Measurements from ENCODE around the gene ANKRD63. TPM values are rescaled to one million over a fixed set of nuclear protein-coding genes. Genes with fewer than 3 reads are reported as not detected.

The ANKRD63 gene
- polyA plus RNA-seq, 4 donors: 0.11 to 0.56 (median 0.48) TPM; not detected in 1

DNA sequence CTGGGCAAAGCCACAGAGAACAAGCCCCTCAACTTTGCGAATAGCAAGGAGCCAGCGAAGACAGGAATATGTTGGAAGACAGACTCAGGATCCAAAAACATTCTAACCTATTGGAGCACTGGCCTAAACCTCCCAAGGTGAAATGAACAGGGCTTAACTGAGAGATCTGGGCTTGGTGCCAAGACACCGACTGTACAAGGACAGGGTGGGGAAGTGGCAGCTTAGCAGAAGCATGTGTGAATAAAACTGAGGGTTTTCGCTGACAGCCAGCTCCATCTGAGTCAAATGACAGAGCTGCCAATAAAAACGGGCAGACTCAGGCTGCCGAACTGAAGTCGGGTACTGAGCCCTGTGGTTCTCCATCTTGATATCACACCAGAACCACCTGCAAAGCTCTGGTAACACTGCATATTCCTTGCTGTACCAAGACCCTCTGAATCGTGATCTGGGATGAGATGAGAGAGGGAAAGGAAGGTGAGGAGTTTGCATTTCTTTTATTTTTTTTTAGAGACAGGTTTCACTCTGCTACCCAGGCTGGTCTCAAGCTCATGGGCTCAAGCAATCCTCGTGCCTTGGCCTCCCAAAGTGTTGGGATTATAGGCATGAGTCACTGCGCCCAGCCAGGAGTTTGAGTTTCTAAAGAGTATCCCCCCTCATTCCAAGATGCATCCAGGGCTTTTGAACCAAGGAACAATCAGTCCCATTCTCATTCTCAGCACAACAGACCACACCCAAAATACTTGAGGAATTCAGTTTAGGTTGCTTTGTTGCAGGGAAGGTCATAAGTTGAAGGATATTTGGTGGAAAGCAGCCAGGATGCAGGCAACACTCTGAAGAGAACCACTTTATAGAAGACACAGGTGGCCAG, 30.9 kb upstream of the ANKRD63 start:
- DNase-seq (ENCODE audit: low read depth in 4 of 4, low spot score in 2 of 4): no peak

DNA sequence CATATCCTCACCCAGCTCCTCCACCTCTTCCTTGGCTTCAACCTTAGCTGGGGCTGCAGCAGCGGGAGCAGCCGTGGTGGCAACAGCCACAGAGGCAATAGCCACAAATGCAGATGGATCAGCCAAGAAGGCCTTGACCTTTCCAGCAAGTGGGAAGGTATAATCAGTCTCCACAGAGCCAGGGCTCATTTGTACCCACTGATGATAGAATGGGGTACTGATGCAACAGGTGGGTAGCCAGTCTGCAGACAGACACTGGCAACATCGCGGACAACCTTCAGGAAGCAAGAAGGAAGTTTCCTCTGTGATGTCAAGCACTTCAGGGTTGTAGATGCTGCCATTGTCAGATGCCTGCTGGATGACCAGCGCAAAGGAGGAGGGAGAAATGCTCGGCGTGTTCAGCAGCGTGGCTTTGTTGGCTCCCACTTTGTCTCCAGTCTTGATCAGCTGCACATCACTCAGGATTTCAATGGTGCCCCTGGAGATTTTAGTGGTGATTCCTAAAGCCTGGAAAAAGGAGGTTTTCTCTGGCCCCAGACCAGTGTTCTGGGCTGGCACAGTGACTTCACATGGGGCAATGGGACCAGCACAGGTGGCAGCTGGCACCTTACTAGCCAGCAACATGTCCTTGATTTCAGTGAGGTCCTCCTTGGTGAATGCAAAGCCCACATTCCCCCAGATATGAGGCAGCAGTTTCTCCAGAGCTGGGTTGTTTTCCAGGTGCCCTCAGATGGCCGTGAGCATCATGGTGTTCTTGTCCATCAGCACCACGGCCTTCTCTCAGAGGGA, 29.7 kb upstream of the ANKRD63 start:
- DNase-seq (ENCODE audit: low read depth in 4 of 4, low spot score in 2 of 4): no peak

DNA sequence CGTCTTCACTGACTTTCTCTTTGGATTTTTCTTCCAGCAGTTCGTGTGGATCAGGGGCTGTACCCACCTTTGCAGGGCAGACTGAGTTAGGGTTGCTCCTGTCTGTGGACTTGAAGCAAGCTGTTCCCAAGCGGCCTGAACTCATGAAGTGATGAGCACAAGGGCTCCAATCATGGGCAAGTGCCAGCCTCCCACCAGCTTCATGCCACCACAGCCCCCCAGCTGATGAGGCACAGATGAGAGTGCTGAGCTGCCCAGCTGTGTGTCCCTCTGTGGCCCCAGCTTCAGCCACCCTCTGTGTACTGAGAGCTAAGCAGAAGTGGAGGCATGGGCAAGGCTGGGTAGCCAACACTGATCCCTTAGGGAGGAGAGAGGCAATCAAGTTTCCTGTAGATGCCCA, 28.1 kb upstream of the ANKRD63 start:
- no peak for DNase-seq (ENCODE audit: low read depth in 4 of 4, low spot score in 2 of 4)

DNA sequence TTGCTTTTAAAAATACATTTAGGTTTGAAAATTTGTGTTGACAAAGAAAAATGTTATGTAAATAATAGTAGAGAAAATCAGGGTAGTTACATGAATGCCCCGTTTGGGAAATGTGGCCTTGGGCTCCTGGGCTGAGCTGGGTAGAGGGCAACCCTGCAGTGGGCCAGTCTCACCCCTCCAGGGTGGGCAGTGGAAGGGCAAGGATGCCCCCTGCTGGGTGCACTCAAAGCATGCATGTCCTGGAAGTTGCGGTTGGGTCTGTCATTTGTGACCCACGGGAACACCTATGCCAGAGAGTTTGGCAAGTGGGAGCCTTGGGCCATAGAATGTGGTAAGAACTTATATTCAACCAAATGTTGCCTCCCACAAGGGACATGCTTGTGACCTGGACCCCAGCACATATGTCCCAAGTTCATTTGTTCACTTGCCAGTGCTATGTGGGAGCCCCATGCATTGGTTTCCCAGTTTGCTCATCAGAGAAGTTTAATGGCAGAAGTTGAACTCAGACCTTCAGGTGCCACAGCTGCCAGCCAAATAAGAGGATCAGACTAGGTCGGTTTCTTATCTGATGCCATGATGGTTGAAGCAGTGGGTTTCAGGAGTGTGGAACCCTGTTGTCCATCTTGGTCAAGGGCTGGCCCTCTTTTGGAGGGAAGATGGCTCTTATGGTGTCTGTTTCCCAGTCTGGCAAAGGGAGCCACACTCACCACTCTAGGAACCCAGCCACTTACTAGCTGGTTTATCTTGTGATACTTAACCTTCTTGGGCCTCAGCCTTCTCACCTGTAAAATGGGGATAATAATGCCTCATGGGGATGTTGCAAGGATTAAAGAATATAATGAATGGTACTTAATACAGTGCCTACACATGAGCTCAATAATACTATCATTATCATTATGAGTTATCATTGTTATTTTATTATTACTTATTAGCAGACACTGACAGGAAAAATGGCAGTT, 27.4 kb upstream of the ANKRD63 start:
- no peak for DNase-seq (ENCODE audit: low read depth in 4 of 4, low spot score in 2 of 4)

DNA sequence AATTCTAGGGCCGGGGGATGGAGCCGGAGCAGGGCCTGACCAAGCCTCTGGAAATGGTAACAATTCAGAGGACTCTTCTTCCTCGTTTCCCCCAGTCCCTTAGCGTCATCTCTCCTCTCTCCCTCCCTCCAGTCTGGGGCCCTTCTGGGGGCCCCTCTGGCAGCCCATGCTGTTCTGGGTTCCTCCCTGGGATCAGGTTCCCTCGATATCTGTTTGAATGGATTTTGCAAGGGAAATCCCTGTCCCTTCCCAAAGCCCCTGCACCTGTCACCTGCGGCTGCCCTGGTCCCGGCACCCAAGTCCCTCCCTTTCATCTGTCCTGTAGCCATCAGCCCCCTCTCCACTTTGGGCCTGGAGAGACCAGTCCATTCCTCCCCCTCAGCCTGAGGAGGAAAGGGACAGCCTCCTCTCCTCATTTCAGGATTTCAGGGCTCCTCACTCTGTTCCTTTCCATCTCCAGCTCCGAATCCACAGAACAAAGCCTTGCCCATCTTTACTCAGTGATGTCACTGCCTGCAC, 26.5 kb upstream of the ANKRD63 start:
- DNase-seq (ENCODE audit: low read depth in 4 of 4, low spot score in 2 of 4): no peak

DNA sequence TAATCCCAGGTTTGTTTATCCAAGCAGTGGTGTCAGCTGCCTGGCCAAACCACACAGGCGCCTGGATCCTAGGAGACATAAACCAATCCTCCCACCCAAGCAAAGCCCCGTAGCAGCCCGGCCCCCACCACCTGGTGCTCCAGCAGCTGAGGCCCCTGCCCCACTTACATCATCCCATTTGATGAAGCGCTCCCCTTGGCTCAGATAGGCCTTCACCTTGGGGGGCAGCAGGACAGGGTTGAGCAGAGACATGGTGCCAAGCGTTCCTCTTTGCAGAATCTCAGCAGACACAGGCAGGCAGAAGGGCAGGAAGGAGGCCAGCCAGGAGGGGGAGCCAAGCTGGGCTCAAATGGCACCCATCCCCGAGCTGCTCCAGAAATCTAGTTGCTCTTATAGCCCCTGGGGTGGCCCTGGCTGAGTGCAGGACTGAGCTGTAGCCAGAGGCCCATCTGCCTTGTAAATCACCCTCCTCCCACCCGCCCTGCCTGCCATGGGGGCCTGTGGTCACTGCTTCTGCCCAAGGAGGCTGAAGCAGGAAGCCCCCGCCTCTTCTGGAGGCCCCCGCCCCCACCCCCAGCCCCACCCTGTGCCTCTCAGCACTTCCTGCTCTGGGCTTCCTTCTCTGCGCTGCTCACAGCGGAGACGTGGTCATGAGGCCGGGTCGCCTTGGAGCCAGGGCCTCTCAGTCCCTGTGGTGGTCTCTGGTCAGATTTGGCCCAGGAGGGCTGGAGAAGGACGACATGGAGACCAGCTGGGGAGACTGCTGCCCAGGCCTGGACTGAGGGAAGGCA, 24.8 kb upstream of the ANKRD63 start, which contains the start of gene PLCB2:
Gene PLCB2 (minus strand): TSS at position 515 of the 791 bp plus-strand sequence. CDS start 263 bp downstream, at position 252.
- no peak for DNase-seq (ENCODE audit: low read depth in 4 of 4, low spot score in 2 of 4)

DNA sequence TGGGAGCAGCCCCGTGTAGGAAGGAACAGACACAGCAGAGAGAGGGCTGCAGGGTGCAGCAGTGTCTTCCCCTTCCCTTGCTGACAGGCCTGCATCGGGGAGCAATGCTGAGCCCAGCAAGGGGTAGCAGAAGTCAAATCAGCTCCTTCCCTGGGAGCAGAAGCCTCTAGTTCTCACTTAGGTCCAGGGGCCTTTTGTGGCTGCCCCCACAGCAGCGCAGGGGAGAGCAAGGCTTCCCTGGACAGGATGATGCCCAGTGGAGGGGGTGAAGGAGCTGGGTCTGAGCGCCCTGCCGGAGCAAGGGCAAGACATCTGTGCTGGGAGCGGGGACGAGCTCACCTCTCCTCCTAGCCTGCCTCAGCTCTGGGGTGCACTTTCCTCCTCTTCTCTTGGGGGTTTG, 24.0 kb upstream of the ANKRD63 start:
- no peak for DNase-seq (ENCODE audit: low read depth in 4 of 4, low spot score in 2 of 4)

DNA sequence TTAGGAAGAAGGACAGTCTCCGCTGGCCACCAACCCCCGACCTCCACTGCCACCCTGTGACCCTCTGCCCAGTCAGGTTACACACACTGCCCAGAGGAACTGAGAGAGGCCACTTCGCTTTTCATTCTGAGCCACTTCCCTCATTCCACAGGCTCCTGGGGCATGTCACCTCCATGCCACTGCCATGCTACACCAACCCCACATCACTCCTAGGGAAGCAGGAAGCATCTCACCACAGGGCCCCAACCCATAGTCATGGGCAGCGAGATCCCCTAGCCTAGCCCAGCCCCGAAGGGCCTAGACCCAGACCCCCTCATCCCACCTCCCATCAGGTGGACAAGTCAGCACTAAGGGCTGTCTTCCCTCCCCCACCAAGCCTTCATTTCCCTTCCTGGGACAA, 23.5 kb upstream of the ANKRD63 start:
- DNase-seq (ENCODE audit: low read depth in 4 of 4, low spot score in 2 of 4): no peak

DNA sequence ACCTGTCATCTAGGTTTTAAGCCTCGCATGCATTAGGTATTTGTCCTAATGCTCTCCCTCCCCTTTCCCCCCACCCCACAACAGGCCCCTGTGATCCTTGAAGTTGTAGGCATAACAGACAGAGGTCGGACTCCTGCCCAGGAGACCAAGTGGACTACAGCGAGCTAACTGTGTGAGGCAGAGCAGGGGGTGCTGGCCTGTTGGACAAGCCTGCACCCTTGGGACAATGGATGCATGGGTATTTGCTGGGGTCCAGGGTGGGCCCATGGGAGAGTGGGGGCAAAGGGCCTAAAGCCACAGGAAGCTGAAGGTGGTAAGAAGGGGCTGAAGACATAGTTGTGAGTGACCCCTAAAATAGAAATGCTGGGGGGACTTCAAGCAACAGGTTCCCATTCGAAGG, 22.4 kb upstream of the ANKRD63 start:
- no peak for DNase-seq (ENCODE audit: low read depth in 4 of 4, low spot score in 2 of 4)

DNA sequence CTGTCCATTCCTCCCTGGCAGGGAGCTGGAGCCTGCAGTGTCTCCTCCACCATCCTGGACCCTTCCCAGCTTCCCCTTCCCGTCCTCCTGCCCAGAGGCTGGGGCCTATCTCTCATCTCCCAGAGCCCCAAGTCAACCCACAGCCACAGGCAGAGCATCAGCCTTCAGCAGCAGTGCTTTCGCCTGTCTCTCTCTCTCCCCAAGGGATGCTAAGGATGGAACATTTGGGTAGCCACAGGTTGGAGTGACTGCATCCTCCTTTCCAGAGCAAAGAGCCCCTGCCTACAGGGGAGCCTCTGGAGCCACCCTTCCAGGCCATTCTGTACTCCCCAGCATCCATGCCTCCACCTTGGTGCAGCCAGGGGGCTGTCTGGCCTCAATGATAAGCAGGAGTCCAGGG, 20.7 kb upstream of the ANKRD63 start:
- no peak for DNase-seq (ENCODE audit: low read depth in 4 of 4, low spot score in 2 of 4)

DNA sequence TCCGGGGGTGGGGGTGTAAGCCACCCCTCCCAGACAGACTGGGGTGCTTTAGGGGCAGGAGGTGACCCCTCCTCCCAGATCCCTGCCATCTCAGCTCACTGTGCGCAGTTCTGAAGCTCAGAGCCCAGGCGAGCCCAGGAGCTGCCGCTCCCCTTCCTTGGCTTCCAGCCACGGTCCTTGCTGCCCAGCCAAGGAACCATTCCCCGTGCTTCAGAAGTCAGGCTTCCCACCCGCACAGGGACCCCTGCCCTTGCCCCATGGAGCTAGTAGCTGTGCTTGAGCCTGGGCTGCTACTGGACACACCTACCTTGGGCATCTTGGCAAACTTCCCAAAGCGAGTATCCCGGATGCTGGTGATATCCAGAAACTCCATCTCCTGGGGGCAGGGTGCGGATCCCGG, 20.1 kb upstream of the ANKRD63 start:
- DNase-seq (ENCODE audit: low read depth in 4 of 4, low spot score in 2 of 4): no peak

DNA sequence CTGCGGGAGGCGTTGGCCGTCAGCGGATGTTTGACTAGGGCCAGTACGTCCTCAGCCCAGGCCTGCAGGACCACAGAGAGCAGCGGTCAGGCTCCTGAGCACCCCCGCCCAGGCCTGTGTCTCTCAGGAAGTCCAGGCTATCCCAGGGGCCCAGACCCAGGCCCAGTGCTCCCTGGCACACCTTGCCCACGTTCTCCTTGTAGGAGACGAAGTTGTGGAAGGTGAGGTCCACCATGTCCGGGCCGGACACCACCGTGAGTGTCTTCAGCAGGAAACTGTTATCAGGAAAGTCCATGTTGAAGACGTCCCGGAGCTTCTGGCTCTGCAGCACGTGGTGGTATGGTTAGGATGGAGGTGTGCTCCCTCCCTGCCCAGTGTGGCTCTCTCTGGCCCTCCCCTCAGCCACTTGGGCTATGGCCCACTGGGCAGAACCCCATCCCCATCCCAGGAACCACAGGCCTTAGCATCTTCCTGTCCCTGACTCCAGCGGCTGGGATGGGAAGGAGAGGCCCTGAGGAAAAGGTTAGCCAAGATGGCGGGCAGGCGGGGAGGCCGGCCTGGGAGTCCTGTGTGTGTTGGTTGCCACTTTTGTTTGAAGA, 19.5 kb upstream of the ANKRD63 start:
- no peak for DNase-seq (ENCODE audit: low read depth in 4 of 4, low spot score in 2 of 4)

DNA sequence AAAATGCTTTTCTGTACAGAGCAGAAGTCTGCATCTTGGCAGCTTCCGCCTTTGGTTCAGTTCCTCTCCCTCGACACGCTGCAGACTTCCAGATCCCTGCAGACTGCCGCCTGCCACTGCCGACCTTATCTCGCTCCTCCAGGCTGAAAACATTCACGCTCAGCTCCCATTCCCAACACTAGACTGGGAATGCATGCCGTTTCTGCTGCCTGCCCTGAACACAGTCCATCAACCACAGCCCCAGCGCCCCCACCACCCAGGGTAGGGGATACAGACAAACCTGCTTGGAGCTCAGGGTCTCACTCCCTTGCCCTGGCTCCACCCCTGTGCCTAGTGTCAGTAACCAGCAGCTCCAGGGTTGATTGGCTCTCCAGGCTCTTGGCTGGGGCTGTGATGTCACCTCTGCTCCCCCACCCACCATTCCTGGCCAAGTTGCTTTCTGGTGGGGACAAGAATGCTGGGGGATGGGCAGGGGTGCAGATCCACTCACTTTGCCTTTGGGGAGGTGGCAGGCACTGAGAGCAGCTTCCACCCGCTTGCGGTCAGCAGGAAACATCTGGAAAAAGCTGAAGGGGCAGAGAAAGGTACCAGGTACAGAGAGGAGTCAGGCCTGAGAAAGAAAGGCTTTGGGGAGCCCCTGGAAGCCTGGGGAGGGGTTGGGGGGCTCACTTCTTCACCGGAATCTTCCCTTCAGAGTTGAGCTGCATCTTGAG, 18.8 kb upstream of the ANKRD63 start:
- no peak for DNase-seq (ENCODE audit: low read depth in 4 of 4, low spot score in 2 of 4)

DNA sequence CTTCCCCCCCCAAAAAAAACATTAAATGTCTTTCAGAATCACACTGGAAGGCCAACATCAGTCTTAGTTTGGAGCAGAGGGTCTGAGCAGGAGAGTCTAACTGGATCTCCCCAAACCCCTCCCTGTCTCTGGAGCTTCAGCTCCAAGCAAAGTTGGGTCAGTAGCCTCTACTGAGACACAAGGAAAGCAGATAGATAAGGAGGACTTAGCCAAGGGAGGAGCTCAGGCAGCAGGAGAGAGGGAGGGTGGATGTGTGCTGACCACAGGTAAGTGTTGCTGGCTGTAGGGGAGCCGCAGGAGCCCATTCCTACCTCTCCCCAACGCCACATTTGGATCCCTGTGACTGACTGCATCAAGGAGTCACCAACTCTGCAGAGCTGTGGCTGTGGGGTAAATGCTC, 17.9 kb upstream of the ANKRD63 start:
- DNase-seq (ENCODE audit: low read depth in 4 of 4, low spot score in 2 of 4): no peak

DNA sequence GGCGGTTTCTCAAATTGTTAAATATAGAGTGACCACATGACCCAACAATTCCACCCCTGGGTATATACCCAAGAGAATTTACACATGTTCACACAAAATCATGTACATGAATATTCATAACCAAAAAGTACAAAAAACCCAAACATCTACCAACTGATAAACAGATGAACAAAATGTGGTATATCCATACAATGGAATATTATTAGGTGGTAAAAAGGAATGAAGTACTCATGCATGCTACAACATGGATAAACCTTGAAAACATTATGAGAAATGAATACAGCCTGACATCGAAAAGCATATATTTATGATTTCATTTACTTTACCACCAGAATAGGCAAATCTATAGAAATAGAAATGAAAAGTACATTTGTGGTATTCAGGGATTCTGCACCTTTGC, 17.5 kb upstream of the ANKRD63 start:
- no peak for DNase-seq (ENCODE audit: low read depth in 4 of 4, low spot score in 2 of 4)

DNA sequence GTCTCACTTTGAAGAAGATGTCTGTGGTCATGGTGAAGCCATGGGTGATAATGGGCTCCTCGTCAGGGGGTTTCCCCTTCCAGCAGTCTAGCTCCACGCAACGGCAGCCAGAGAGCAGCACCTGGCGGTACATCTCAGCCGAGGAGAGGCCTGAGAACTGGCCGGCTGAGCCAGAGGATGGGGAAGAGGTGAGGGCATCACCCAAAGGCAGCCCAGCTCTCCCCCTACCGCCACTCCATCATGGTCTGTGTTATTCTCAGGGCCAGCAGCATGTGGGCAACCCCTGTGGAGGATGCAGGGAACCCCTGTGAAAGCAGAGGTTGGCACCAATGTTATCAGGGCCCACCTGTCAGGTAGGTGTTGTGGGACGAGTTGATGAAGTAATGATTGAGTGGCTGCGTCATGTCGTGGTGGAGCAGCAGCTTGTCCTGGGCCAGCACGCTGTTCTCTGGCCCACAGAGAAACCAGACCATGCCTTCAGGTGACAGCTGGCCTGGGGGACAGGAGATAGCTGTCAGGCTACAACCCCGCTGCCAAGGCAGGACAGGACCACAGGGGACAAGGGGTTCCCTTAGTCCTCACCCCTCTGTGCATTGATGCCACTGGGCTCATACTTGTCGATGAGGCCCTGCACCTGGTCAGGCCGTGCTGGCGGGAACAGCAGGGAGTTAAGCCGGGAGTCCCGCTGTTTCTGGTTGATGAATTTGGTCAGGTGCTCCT, 15.5 kb upstream of the ANKRD63 start:
- no peak for DNase-seq (ENCODE audit: low read depth in 4 of 4, low spot score in 2 of 4)

DNA sequence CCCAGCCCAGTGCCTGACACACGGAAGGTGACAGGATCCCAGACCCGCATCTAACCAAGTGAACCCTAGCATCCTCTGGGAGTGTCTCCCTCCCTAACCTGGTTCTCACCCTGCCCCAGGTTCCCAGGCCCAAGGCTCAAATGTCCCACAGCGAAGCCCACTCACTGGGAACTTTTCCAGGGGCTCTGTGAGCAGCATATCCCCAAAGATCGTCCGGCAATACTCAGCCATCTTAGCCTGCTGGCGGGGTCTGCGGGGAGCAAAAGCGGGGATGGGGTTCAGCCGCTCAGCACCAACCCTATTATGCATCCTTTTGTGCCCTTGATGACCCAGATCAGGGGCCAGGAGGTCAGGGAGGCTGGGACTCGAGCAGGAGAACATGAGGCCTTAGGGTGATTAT, 14.5 kb upstream of the ANKRD63 start:
- DNase-seq (ENCODE audit: low read depth in 4 of 4, low spot score in 2 of 4): no peak
